ENCODE data around the gene GNG7.

GNG7 gene

GRCh38 chr19:2716722-2717637 lies 14.5 kb upstream of the GNG7 start:
- Histone ChIP-seq H3K4me1 (ENCODE audit: low read length) (no peaks in the 10 kb centered on the region), H3K79me2 (ENCODE audit: low read length) (no peaks in the 10 kb centered on the region), H4K20me1 (ENCODE audit: insufficient read depth, low read length) (no peaks in the 10 kb centered on the region), H3K4me3 (ENCODE audit: low read length) (no peak overlapping the region), H3K9ac (ENCODE audit: low read length) (no peak overlapping the region), H3K27me3 (ENCODE audit: low read depth, low read length) (peaks cover 4% of the 10 kb centered on the region; the same call in 1 of the 2 replicates), H3K36me3 (replicated peaks; ENCODE audit: low read depth, low read length) (no peaks in the 10 kb centered on the region), H2AFZ (ENCODE audit: low read depth, low read length) (no peak overlapping the region), H3K27ac (ENCODE audit: low read length) (no peak overlapping the region), H3K4me2 (ENCODE audit: low read length) (no peak overlapping the region), H3K9me3 (ENCODE audit: insufficient read depth, low read length) (peaks cover 7% of the 10 kb centered on the region)
- TF ChIP-seq EZH2phosphoT487 (IDR thresholded peaks at IDR 0.05; ENCODE audit: low read depth) (no peak), CTCF (IDR thresholded peaks at IDR 0.05; ENCODE audit: low read depth, low read length) (no peak)

- Histone ChIP-seq H3K27me3 (ENCODE audit: low read depth, low read length) (peaks cover 9% of the 10 kb centered on the region; the same call in 1 of the 2 replicates), H4K20me1 (ENCODE audit: insufficient read depth, low read length) (no peaks in the 10 kb centered on the region), H3K27ac (ENCODE audit: low read length) (no peak overlapping the region), H3K4me1 (ENCODE audit: low read length) (peaks cover 3% of the 10 kb centered on the region; the same call in 1 of the 2 replicates), H3K4me3 (ENCODE audit: low read length) (no peak overlapping the region), H3K79me2 (ENCODE audit: low read length) (no peaks in the 10 kb centered on the region), H3K36me3 (replicated peaks; ENCODE audit: low read depth, low read length) (no peaks in the 10 kb centered on the region), H3K9ac (ENCODE audit: low read length) (no peak overlapping the region), H3K4me2 (ENCODE audit: low read length) (no peak overlapping the region), H2AFZ (ENCODE audit: low read depth, low read length) (no peak overlapping the region), H3K9me3 (ENCODE audit: insufficient read depth, low read length) (peaks cover 7% of the 10 kb centered on the region)
- TF ChIP-seq EZH2phosphoT487 (IDR thresholded peaks at IDR 0.05; ENCODE audit: low read depth): no peak
- TF ChIP-seq CTCF (IDR thresholded peaks at IDR 0.05; ENCODE audit: low read depth, low read length): no peak
These were observed 13.8 kb upstream of the GNG7 start for GRCh38 chr19:2716275-2716650.

GRCh38 chr19:2715470-2716274 lies 13.2 kb upstream of the GNG7 start:
- Histone ChIP-seq H4K20me1 (ENCODE audit: insufficient read depth, low read length) (no peaks in the 10 kb centered on the region), H3K27me3 (ENCODE audit: low read depth, low read length) (peaks cover 10% of the 10 kb centered on the region; the same call in 1 of the 2 replicates), H3K4me2 (ENCODE audit: low read length) (no peak overlapping the region), H3K9me3 (ENCODE audit: insufficient read depth, low read length) (peaks cover 7% of the 10 kb centered on the region), H3K4me1 (ENCODE audit: low read length) (peaks cover 9% of the 10 kb centered on the region), H2AFZ (ENCODE audit: low read depth, low read length) (no peak overlapping the region), H3K36me3 (replicated peaks; ENCODE audit: low read depth, low read length) (no peaks in the 10 kb centered on the region), H3K4me3 (ENCODE audit: low read length) (no peak overlapping the region), H3K79me2 (ENCODE audit: low read length) (no peaks in the 10 kb centered on the region), H3K9ac (ENCODE audit: low read length) (no peak overlapping the region), H3K27ac (ENCODE audit: low read length) (no peak overlapping the region)
- TF ChIP-seq CTCF (IDR thresholded peaks at IDR 0.05; ENCODE audit: low read depth, low read length): no peak
